ENCODE measurements around the gene YIPF1. TPM values are rescaled to one million over a fixed set of nuclear protein-coding genes. Genes with fewer than 3 reads are reported as not detected.

YIPF1 gene
- total RNA-seq, 2 experiments from 2014 or later: 4.3 to 5.5 TPM

GRCh38 chr1:53811414-53811851 is 78.2 kb downstream of the YIPF1 start:
- intact Hi-C loops (cut with DNase I, micrococcal nuclease): no loop called here
- peaks cover 97% of the 10 kb centered on the region for H3K36me3 Mint-ChIP-seq (ENCODE audit: low read depth)
- peaks cover 29% of the 10 kb centered on the region for H3K36me3 ChIP-seq (ENCODE audit: insufficient read depth, low read length)
- H3K4me3 ChIP-seq (ENCODE audit: low read length): no peak overlapping the region
- ChIA-PET CTCF (interaction anchor here (0.6 kb wide), 1 partner anchor 86 kb away, joined by 3 read pairs; no protein-coding TSS in a partner anchor), POLR2A (no interaction called here)
- H3K9me3 Mint-ChIP-seq: no peaks in the 10 kb centered on the region
- no peaks in the 10 kb centered on the region for H3K4me1 ChIP-seq (ENCODE audit: insufficient read depth, low read length)
- no peak overlapping the region for H3K27ac Mint-ChIP-seq
- ATAC-seq (ENCODE audit: poor library complexity): no peak
- H3K27me3 Mint-ChIP-seq: no peaks in the 10 kb centered on the region
- no peaks in the 10 kb centered on the region for H3K9me3 ChIP-seq (ENCODE audit: control insufficient read depth in 1 of 2, insufficient read depth in 1 of 2, low read length in 2 of 2)
- peak in 5 of 14 experiments; percentile 1 to 15 (median 2) for DNase-seq
- H3K4me1 Mint-ChIP-seq (ENCODE audit: low read depth): no peaks in the 10 kb centered on the region
- H3K4me3 Mint-ChIP-seq: no peak overlapping the region
- TF ChIP-seq, protein P1, sequence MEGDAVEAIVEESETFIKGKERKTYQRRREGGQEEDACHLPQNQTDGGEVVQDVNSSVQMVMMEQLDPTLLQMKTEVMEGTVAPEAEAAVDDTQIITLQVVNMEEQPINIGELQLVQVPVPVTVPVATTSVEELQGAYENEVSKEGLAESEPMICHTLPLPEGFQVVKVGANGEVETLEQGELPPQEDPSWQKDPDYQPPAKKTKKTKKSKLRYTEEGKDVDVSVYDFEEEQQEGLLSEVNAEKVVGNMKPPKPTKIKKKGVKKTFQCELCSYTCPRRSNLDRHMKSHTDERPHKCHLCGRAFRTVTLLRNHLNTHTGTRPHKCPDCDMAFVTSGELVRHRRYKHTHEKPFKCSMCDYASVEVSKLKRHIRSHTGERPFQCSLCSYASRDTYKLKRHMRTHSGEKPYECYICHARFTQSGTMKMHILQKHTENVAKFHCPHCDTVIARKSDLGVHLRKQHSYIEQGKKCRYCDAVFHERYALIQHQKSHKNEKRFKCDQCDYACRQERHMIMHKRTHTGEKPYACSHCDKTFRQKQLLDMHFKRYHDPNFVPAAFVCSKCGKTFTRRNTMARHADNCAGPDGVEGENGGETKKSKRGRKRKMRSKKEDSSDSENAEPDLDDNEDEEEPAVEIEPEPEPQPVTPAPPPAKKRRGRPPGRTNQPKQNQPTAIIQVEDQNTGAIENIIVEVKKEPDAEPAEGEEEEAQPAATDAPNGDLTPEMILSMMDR (IDR thresholded peaks at IDR 0.05): no peak
- H3K27ac ChIP-seq (ENCODE audit: low read depth in 1 of 2, low read length in 2 of 2): no peak overlapping the region
- no peaks in the 10 kb centered on the region for H3K27me3 ChIP-seq (ENCODE audit: control insufficient read depth in 1 of 2, insufficient read depth in 2 of 2, low read length in 2 of 2)

- H3K9me3 ChIP-seq (ENCODE audit: control insufficient read depth in 1 of 2, insufficient read depth in 1 of 2, low read length in 2 of 2): no peaks in the 10 kb centered on the region
- POLR2A ChIA-PET: no interaction called here
- no peak overlapping the region for H3K27ac ChIP-seq (ENCODE audit: low read depth in 1 of 2, low read length in 2 of 2)
- no peaks in the 10 kb centered on the region for H3K4me1 Mint-ChIP-seq (ENCODE audit: low read depth)
- H3K27me3 ChIP-seq (ENCODE audit: control insufficient read depth in 1 of 2, insufficient read depth in 2 of 2, low read length in 2 of 2): no peaks in the 10 kb centered on the region
- no peak overlapping the region for H3K4me3 ChIP-seq (ENCODE audit: low read length)
- no peaks in the 10 kb centered on the region for H3K9me3 Mint-ChIP-seq
- CTCF ChIA-PET: no interaction called here
- no peaks in the 10 kb centered on the region for H3K4me1 ChIP-seq (ENCODE audit: insufficient read depth, low read length)
- peaks cover 37% of the 10 kb centered on the region for H3K36me3 ChIP-seq (ENCODE audit: insufficient read depth, low read length)
- H3K27me3 Mint-ChIP-seq: no peaks in the 10 kb centered on the region
- H3K4me3 Mint-ChIP-seq: no peak overlapping the region
- H3K36me3 Mint-ChIP-seq (ENCODE audit: low read depth): peaks cover 93% of the 10 kb centered on the region
- TF ChIP-seq, protein P1 (IDR thresholded peaks at IDR 0.05): no peak
- no peak for ATAC-seq (ENCODE audit: poor library complexity)
- no peak for DNase-seq
- intact Hi-C loops (cut with DNase I, micrococcal nuclease): no loop called here
- no peak overlapping the region for H3K27ac Mint-ChIP-seq
Measured at GRCh38 chr1:53810497-53810896, 79.1 kb downstream of the YIPF1 start.

DNA sequence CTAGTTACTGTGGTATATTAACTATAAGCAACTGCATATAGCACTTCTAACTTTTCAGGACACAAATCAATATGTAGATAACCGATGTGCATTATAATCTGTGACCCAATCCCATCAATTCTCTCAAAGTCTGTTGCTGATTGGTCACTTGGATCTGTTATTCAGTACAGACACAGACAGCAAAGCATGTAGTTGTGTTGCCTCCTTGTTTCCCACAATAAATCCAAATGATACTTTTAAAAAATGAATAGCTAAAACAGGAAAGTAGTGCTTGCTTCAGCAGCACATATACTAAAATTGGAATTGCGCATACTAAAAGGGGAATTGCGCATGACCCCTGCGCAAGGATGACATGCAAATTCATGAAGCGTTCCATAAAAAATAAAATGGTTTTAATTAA is 79.6 kb downstream of the YIPF1 start:
- Mint-ChIP-seq H3K36me3 (ENCODE audit: low read depth) (peaks cover 91% of the 10 kb centered on the region), H3K9me3 (no peaks in the 10 kb centered on the region), H3K4me1 (ENCODE audit: low read depth) (no peaks in the 10 kb centered on the region), H3K4me3 (no peak overlapping the region), H3K27ac (no peak overlapping the region), H3K27me3 (no peaks in the 10 kb centered on the region)
- Histone ChIP-seq H3K27me3 (ENCODE audit: control insufficient read depth in 1 of 2, insufficient read depth in 2 of 2, low read length in 2 of 2) (no peaks in the 10 kb centered on the region), H3K36me3 (ENCODE audit: insufficient read depth, low read length) (peaks cover 41% of the 10 kb centered on the region), H3K4me1 (ENCODE audit: insufficient read depth, low read length) (no peaks in the 10 kb centered on the region), H3K4me3 (ENCODE audit: low read length) (no peak overlapping the region), H3K27ac (ENCODE audit: low read depth in 1 of 2, low read length in 2 of 2) (no peak overlapping the region), H3K9me3 (ENCODE audit: control insufficient read depth in 1 of 2, insufficient read depth in 1 of 2, low read length in 2 of 2) (no peaks in the 10 kb centered on the region)
- intact Hi-C loops (cut with DNase I, micrococcal nuclease): no loop called here
- no peak for DNase-seq
- CTCF ChIA-PET: no interaction called here
- ATAC-seq (ENCODE audit: poor library complexity): no peak
- POLR2A ChIA-PET: no interaction called here
- TF ChIP-seq, protein P1 (IDR thresholded peaks at IDR 0.05): no peak
